K562 (cell line): ENCODE data around the gene JUND. TPM values are rescaled to one million over a fixed set of nuclear protein-coding genes. Genes with fewer than 3 reads are reported as not detected.

Experiments
- ARNT ChIP-seq, 2 experiments: fragments of 450-650 bp; IDR thresholded peaks; 2 replicates each; pipeline ENCODE4 v1.6.1; 2016; ENCODE audit warnings: mild to moderate bottlenecking in 1 of 2
- C11orf30 ChIP-seq: fragments of 450-650 bp; IDR thresholded peaks from 2 replicates; pipeline ENCODE4 v1.6.1; 2016; ENCODE audit warnings: low read depth, mild to moderate bottlenecking
- CBFB ChIP-seq: sonication (generic); formaldehyde crosslinking; IDR thresholded peaks from 2 replicates; pipeline ENCODE4 v1.4.0; 2020; ENCODE audit warnings: mild to moderate bottlenecking, missing genetic modification reagents
- CCNT2 ChIP-seq: IDR thresholded peaks from 2 replicates; pipeline ENCODE4 v1.6.1; 2011; ENCODE audit warnings: borderline replicate concordance, low read depth, mild to moderate bottlenecking, moderate library complexity, mixed read lengths, low read length; ENCODE audit not compliant: insufficient read length; ENCODE audit errors: extremely low read depth
- GATAD2A ChIP-seq: fragments of 450-650 bp; IDR thresholded peaks from 2 replicates; pipeline ENCODE4 v1.6.1; 2017
- JUND ChIP-seq, 2 experiments: IDR thresholded peaks; 2 replicates in 1 of 2; 3 replicates in 1 of 2; pipeline ENCODE4 v1.6.1; 2011; ENCODE audit warnings: borderline replicate concordance in 2 of 2, low read depth in 2 of 2, low read length in 2 of 2, improper control_type of control experiment in 1 of 2, missing biosample characterization in 1 of 2, missing genetic modification characterization in 1 of 2, missing genetic modification reagents in 1 of 2
- POLR3G ChIP-seq: IDR thresholded peaks from 2 replicates; pipeline ENCODE4 v1.6.1; 2011; ENCODE audit not compliant: insufficient read length, insufficient replicate concordance; ENCODE audit errors: extremely low read depth
- SMAD1 ChIP-seq: fragments of 150-350 bp; IDR thresholded peaks from 2 replicates; pipeline ENCODE4 v1.6.1; 2014; ENCODE audit warnings: low read length, low read depth; ENCODE audit not compliant: partially characterized antibody
- TAF7 ChIP-seq: fragments of 450-650 bp; IDR thresholded peaks from 2 replicates; pipeline ENCODE4 v1.6.1; 2016; ENCODE audit warnings: missing genetic modification characterization, missing compliant biosample characterization
- TAL1 ChIP-seq: fragments of 450-650 bp; IDR thresholded peaks from 2 replicates; pipeline ENCODE4 v1.6.1; 2016; ENCODE audit warnings: mild to moderate bottlenecking
- ZNF274 ChIP-seq: IDR thresholded peaks from 2 replicates; pipeline ENCODE4 v1.6.1; 2011; ENCODE audit warnings: low read depth, mild to moderate bottlenecking, low read length, moderate library complexity, borderline replicate concordance
- ZNF324 ChIP-seq: fragments of 250-450 bp; sonication (Bioruptor Pico); IDR thresholded peaks from 2 replicates; pipeline ENCODE4 v1.4.0; 2020; ENCODE audit warnings: mild to moderate bottlenecking
- ZNF507 ChIP-seq: conservative IDR thresholded peaks from 2 replicates; pipeline ENCODE4 v1.6.1; 2017; ENCODE audit warnings: missing genetic modification characterization, missing compliant biosample characterization
- ZNF586 ChIP-seq: fragments of 450-650 bp; formaldehyde crosslinking; conservative IDR thresholded peaks from 2 replicates; pipeline ENCODE4 v1.4.0; 2020; ENCODE audit warnings: mild to moderate bottlenecking, moderate library complexity
- ZNF764 ChIP-seq: fragments of 250-450 bp; sonication (Bioruptor Pico); IDR thresholded peaks from 2 replicates; pipeline ENCODE4 v1.4.0; 2020; ENCODE audit warnings: low read depth, mild to moderate bottlenecking, moderate library complexity
- polyA plus RNA-seq, 8 experiments: library from polyadenylated mRNA; depleted of rRNA in 4 of 8; stranded (reverse) in 5 of 8; unstranded in 3 of 8; fragments of >200 nt; fragmentation: Nextera tagmentation in 2 of 8; fragmentation: Illumina TruSeq in 1 of 8; extraction: Ambion mirVana in 2 of 8; extraction: Trizol in 1 of 8; gene quantifications; 2 replicates each; pipeline versions ENCODE4 v1.2.1 to v1.2.3, GENCODE V29; 2011 to 2014; ENCODE audit warnings: inconsistent platforms in 1 of 8, missing spikeins in 1 of 8
- total RNA-seq, 7 experiments: library from RNA; depleted of rRNA in 6 of 7; stranded (reverse); fragments of >200 nt in 6 of 7; fragmentation: Illumina TruSeq in 2 of 7; extraction: Trizol in 2 of 7; gene quantifications; 2 replicates each; pipeline versions ENCODE4 v1.2.1 to v1.2.3, GENCODE V29; 2011 to 2021; ENCODE audit warnings: low replicate concordance in 1 of 7
- TF ChIP-seq, protein P1 (sequence below), 2 experiments: fragments of 450-650 bp; formaldehyde crosslinking in 1 of 2; IDR thresholded peaks; 2 replicates each; pipeline versions ENCODE4 v1.4.0 to v1.6.1; 2014 to 2020; ENCODE audit warnings: mild to moderate bottlenecking in 2 of 2, borderline replicate concordance in 1 of 2, low read depth in 1 of 2
- TF ChIP-seq, protein P2 (sequence below), 2 experiments: IDR thresholded peaks; 2 replicates each; pipeline ENCODE4 v1.6.1; 2012; ENCODE audit warnings: improper control_type of control experiment in 2 of 2, low read depth in 2 of 2, low read length in 2 of 2, borderline replicate concordance in 1 of 2

JUND gene
- total and polyA plus RNA-seq, 9 of the 15 experiments (the other 6 are each of a cell fraction or from before 2014, with no cell fraction given): 6.4 to 286 (median 42.3) TPM

DNA sequence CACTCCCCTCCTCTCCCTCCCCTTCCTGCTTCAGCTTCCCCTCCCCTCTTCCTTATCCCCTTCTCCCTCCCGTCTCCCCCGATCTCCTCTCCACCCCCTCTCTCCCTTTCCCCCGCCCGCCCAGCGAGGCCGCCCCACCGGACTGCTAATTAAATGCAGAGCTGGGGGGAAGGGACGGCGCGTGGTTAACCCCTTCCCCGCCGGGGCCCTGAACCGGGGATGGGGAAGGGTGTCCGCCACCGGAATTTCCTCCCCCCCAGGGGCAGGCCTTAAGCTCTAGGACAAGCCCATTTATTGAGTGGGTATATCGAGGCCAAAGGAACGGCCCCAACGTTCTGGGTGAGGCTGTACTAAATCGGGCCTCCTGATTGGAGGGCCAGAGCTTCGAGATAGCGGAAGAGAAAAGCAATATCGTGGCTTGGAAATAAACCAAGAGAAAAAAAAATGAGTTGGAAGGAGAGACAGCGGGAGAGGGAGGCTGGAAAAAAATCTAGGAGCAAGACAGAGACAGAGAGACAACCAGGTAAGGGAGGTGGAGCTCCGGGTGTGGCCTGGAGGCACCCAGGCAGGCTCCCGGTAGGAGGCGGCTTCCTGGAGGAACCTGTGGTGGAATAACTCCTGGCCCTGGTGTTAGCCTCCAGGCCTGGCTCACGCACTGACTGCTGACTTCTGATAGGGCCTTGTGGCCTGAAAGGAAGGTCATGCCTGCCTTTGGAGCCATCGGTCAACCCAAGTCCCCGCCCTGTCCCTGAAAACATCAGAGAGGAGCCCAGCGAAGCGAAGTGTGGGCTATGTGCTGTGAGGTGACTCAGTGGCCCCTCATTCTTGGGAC lies 11.6 kb upstream of the JUND start (continued):
- no peak for TF ChIP-seq CBFB (CRISPR knock-in tag)
- TF ChIP-seq, protein P1, sequence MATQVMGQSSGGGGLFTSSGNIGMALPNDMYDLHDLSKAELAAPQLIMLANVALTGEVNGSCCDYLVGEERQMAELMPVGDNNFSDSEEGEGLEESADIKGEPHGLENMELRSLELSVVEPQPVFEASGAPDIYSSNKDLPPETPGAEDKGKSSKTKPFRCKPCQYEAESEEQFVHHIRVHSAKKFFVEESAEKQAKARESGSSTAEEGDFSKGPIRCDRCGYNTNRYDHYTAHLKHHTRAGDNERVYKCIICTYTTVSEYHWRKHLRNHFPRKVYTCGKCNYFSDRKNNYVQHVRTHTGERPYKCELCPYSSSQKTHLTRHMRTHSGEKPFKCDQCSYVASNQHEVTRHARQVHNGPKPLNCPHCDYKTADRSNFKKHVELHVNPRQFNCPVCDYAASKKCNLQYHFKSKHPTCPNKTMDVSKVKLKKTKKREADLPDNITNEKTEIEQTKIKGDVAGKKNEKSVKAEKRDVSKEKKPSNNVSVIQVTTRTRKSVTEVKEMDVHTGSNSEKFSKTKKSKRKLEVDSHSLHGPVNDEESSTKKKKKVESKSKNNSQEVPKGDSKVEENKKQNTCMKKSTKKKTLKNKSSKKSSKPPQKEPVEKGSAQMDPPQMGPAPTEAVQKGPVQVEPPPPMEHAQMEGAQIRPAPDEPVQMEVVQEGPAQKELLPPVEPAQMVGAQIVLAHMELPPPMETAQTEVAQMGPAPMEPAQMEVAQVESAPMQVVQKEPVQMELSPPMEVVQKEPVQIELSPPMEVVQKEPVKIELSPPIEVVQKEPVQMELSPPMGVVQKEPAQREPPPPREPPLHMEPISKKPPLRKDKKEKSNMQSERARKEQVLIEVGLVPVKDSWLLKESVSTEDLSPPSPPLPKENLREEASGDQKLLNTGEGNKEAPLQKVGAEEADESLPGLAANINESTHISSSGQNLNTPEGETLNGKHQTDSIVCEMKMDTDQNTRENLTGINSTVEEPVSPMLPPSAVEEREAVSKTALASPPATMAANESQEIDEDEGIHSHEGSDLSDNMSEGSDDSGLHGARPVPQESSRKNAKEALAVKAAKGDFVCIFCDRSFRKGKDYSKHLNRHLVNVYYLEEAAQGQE (IDR thresholded peaks at IDR 0.05; ENCODE audit: borderline replicate concordance): no peak
- TF ChIP-seq, protein P1 (CRISPR knock-in tag; IDR thresholded peaks at IDR 0.05; ENCODE audit: low read depth): no peak
- TF ChIP-seq ARNT (IDR thresholded peaks at IDR 0.05): peak; percentile 17 to 56; a peak in 2 of 4 replicates
- no peak for TF ChIP-seq ZNF764
- TF ChIP-seq GATAD2A: no peak; the same call in 1 of the 2 replicates
- TF ChIP-seq POLR3G: no peak
- TF ChIP-seq SMAD1: no peak
- no peak; the same call in 1 of the 2 replicates for TF ChIP-seq TAF7 (tag)
- no peak for TF ChIP-seq ZNF274
- TF ChIP-seq ZNF507 (tag): no peak
- no peak for TF ChIP-seq ZNF586 (CRISPR knock-in tag)
- TF ChIP-seq, protein P2, sequence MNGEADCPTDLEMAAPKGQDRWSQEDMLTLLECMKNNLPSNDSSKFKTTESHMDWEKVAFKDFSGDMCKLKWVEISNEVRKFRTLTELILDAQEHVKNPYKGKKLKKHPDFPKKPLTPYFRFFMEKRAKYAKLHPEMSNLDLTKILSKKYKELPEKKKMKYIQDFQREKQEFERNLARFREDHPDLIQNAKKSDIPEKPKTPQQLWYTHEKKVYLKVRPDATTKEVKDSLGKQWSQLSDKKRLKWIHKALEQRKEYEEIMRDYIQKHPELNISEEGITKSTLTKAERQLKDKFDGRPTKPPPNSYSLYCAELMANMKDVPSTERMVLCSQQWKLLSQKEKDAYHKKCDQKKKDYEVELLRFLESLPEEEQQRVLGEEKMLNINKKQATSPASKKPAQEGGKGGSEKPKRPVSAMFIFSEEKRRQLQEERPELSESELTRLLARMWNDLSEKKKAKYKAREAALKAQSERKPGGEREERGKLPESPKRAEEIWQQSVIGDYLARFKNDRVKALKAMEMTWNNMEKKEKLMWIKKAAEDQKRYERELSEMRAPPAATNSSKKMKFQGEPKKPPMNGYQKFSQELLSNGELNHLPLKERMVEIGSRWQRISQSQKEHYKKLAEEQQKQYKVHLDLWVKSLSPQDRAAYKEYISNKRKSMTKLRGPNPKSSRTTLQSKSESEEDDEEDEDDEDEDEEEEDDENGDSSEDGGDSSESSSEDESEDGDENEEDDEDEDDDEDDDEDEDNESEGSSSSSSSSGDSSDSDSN (IDR thresholded peaks at IDR 0.05; ENCODE audit: borderline replicate concordance in 1 of 2, low read depth in 2 of 2, low read length in 2 of 2): peak in 1 of 2 experiments; percentile 23; a peak in 1 of 4 replicates
- TF ChIP-seq JUND (IDR thresholded peaks at IDR 0.05; ENCODE audit: borderline replicate concordance, low read depth, low read length): peak; percentile 17; the same call in 1 of the 2 replicates
- no peak for TF ChIP-seq JUND (tag; IDR thresholded peaks at IDR 0.05; ENCODE audit: borderline replicate concordance, low read depth, low read length)
- TF ChIP-seq CCNT2: no peak
- peak; percentile 28; the same call in 1 of the 2 replicates for TF ChIP-seq TAL1
- TF ChIP-seq ZNF324 (CRISPR knock-in tag): no peak
- no peak for TF ChIP-seq C11orf30
